Measurements from ENCODE around the gene MBD6. TPM values are rescaled to one million over a fixed set of nuclear protein-coding genes. Genes with fewer than 3 reads are reported as not detected.

Gene MBD6
- total and polyA plus RNA-seq, 2 experiments from 2014 or later, result 2.1 to 13.0 TPM

GRCh38 chr12:57534250-57534649 is 11.6 kb downstream of the MBD6 start:
- Histone ChIP-seq H3K79me2 (ENCODE audit: insufficient read depth) (peaks cover 20% of the 10 kb centered on the region), H3K9me2 (ENCODE audit: insufficient read depth) (no peaks in the 10 kb centered on the region), H3K4me2 (ENCODE audit: unreplicated experiment) (no peak overlapping the region), H3K4me3 (no peak overlapping the region), H3K27ac (no peak overlapping the region), H2AFZ (no peak overlapping the region), H3F3A (ENCODE audit: insufficient read depth) (peaks cover 28% of the 10 kb centered on the region), H3K36me3 (ENCODE audit: low read depth) (peaks cover 62% of the 10 kb centered on the region), H3K4me1 (ENCODE audit: insufficient read depth) (no peaks in the 10 kb centered on the region), H3K9ac (no peak overlapping the region), H3K27me3 (replicated peaks; ENCODE audit: insufficient read depth) (no peaks in the 10 kb centered on the region), H4K20me1 (ENCODE audit: insufficient read depth) (no peaks in the 10 kb centered on the region), H3K9me3 (ENCODE audit: low read depth) (no peaks in the 10 kb centered on the region)
- 85 to 91% methylated on average over 5 of the region's 5 CpGs for WGBS, 2 experiments (ENCODE audit: low coverage in 1 of 2, low lambda C conversion rate in 2 of 2, missing lambda C conversion rate in 2 of 2)
- in situ Hi-C loops (cut with MboI), result no loop called here
- DNase-seq, result no peak
- TF ChIP-seq EZH2 (IDR thresholded peaks at IDR 0.05; ENCODE audit: insufficient read depth, poor library complexity, severe bottlenecking) (no peak), EZH2phosphoT487 (IDR thresholded peaks at IDR 0.05; ENCODE audit: insufficient read depth, low read depth) (no peak)

GRCh38 chr12:57534991-57535543 is 12.4 kb downstream of the MBD6 start:
- Histone ChIP-seq H3K4me1 (ENCODE audit: insufficient read depth) (no peaks in the 10 kb centered on the region), H3K9ac (no peak overlapping the region), H4K20me1 (ENCODE audit: insufficient read depth) (no peaks in the 10 kb centered on the region), H3K4me3 (no peak overlapping the region), H3K36me3 (ENCODE audit: low read depth) (peaks cover 61% of the 10 kb centered on the region), H2AFZ (no peak overlapping the region), H3K27ac (no peak overlapping the region), H3F3A (ENCODE audit: insufficient read depth) (peaks cover 24% of the 10 kb centered on the region), H3K9me2 (ENCODE audit: insufficient read depth) (no peaks in the 10 kb centered on the region), H3K27me3 (replicated peaks; ENCODE audit: insufficient read depth) (no peaks in the 10 kb centered on the region), H3K9me3 (ENCODE audit: low read depth) (no peaks in the 10 kb centered on the region), H3K79me2 (ENCODE audit: insufficient read depth) (peaks cover 28% of the 10 kb centered on the region), H3K4me2 (ENCODE audit: unreplicated experiment) (no peak overlapping the region)
- in situ Hi-C loops (cut with MboI), result no loop called here
- DNase-seq, result no peak
- 100% methylated on average over 3 of the region's 3 CpGs for WGBS, 2 experiments (ENCODE audit: low coverage in 1 of 2, low lambda C conversion rate in 2 of 2, missing lambda C conversion rate in 2 of 2)
- no peak for TF ChIP-seq EZH2 (IDR thresholded peaks at IDR 0.05; ENCODE audit: insufficient read depth, poor library complexity, severe bottlenecking)
- no peak for TF ChIP-seq EZH2phosphoT487 (IDR thresholded peaks at IDR 0.05; ENCODE audit: insufficient read depth, low read depth)

GRCh38 chr12:57535764-57536596 is 13.4 kb downstream of the MBD6 start:
- H2AFZ ChIP-seq, result no peak overlapping the region
- no peak overlapping the region for H3K9ac ChIP-seq
- DNase-seq, result no peak
- H4K20me1 ChIP-seq (ENCODE audit: insufficient read depth), result no peaks in the 10 kb centered on the region
- TF ChIP-seq EZH2 (IDR thresholded peaks at IDR 0.05; ENCODE audit: insufficient read depth, poor library complexity, severe bottlenecking) (no peak), EZH2phosphoT487 (IDR thresholded peaks at IDR 0.05; ENCODE audit: insufficient read depth, low read depth) (no peak)
- 79 to 82% methylated on average over 6 of the region's 6 CpGs for WGBS, 2 experiments (ENCODE audit: low coverage in 1 of 2, low lambda C conversion rate in 2 of 2, missing lambda C conversion rate in 2 of 2)
- no peak overlapping the region for H3K4me3 ChIP-seq
- peaks cover 36% of the 10 kb centered on the region for H3K79me2 ChIP-seq (ENCODE audit: insufficient read depth)
- no peaks in the 10 kb centered on the region for H3K9me2 ChIP-seq (ENCODE audit: insufficient read depth)
- H3F3A ChIP-seq (ENCODE audit: insufficient read depth), result peaks cover 15% of the 10 kb centered on the region
- H3K27me3 ChIP-seq (replicated peaks; ENCODE audit: insufficient read depth), result no peaks in the 10 kb centered on the region
- H3K9me3 ChIP-seq (ENCODE audit: low read depth), result no peaks in the 10 kb centered on the region
- no peak overlapping the region for H3K4me2 ChIP-seq (ENCODE audit: unreplicated experiment)
- H3K36me3 ChIP-seq (ENCODE audit: low read depth), result peaks cover 56% of the 10 kb centered on the region
- H3K4me1 ChIP-seq (ENCODE audit: insufficient read depth), result no peaks in the 10 kb centered on the region
- H3K27ac ChIP-seq, result no peak overlapping the region
- in situ Hi-C loops (cut with MboI), result no loop called here

- H3K36me3 ChIP-seq (ENCODE audit: low read depth), result peaks cover 55% of the 10 kb centered on the region
- 89 to 100% methylated on average over 1 of the region's 1 CpG for WGBS, 2 experiments (ENCODE audit: low coverage in 1 of 2, low lambda C conversion rate in 2 of 2, missing lambda C conversion rate in 2 of 2)
Observed at GRCh38 chr12:57536597-57536942, 13.9 kb downstream of the MBD6 start.

More at GRCh38 chr12:57536597-57536942, 13.9 kb downstream of the MBD6 start:
- Histone ChIP-seq H4K20me1 (ENCODE audit: insufficient read depth) (no peaks in the 10 kb centered on the region), H3K27ac (no peak overlapping the region), H3F3A (ENCODE audit: insufficient read depth) (peaks cover 9% of the 10 kb centered on the region), H3K4me3 (no peak overlapping the region), H3K27me3 (replicated peaks; ENCODE audit: insufficient read depth) (no peaks in the 10 kb centered on the region), H3K9ac (no peak overlapping the region), H3K79me2 (ENCODE audit: insufficient read depth) (peaks cover 40% of the 10 kb centered on the region), H3K4me1 (ENCODE audit: insufficient read depth) (no peaks in the 10 kb centered on the region), H2AFZ (no peak overlapping the region), H3K9me3 (ENCODE audit: low read depth) (no peaks in the 10 kb centered on the region), H3K9me2 (ENCODE audit: insufficient read depth) (no peaks in the 10 kb centered on the region), H3K4me2 (ENCODE audit: unreplicated experiment) (no peak overlapping the region)
- DNase-seq, result no peak
- in situ Hi-C loops (cut with MboI), result no loop called here
- TF ChIP-seq EZH2phosphoT487 (IDR thresholded peaks at IDR 0.05; ENCODE audit: insufficient read depth, low read depth) (no peak), EZH2 (IDR thresholded peaks at IDR 0.05; ENCODE audit: insufficient read depth, poor library complexity, severe bottlenecking) (no peak)
